ENCODE results near the gene ERVK3-1. TPM values are rescaled to one million over a fixed set of nuclear protein-coding genes. Genes with fewer than 3 reads are reported as not detected.

The ERVK3-1 gene
- total and polyA plus RNA-seq, 2 of the 13 experiments (the other 11 are each of a cell fraction or from before 2014, with no cell fraction given): 28.5 to 38.7 TPM

DNA sequence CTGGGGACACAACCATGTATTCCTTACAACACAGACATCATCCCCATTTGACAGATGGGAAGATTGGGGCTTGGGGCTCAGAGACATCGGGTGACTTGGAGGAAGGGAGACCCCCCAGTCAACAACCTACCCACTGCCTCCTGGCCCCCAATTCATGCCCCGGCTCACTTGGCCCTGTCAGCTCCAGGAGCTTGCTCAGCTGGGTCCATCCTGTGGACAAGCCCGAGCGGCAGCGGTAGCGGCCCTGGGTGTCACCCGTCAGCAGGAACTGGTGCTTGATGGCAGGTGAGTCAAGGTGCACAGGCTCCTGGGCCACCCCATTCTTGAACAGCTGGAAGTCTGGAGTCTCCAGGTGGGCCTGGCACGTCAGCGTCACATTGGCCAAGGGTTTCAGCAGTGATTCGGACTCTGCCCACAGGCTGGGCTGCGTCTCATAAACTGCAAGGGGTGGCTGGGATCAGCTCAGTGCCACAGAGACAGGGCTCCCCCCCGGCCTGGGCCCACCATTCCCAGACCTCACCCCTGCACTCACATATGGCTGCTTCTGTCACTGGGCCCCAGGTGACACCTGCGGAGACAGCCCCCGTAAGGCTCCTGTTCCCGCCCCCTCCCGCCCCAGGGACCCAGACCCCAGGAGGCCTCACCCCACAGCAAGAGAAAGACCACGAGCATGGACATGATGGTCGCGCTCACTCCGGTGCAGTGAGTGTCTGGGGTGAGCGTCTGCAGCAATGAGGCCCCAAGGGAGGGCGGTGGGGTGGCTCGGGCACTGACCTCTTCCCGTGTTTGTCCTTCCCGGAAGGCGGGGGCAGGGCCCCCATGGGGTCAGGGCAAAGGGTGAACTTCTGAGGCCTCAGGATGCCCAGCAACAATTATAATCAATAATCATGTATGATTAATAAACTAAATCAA, 47.8 kb downstream of the ERVK3-1 start, which contains the start of gene A1BG (continued):
- peak; percentile 94 for TF ChIP-seq NR2F6 (IDR thresholded peaks at IDR 0.05)
- TF ChIP-seq NR2F6 (CRISPR knock-in tag; IDR thresholded peaks at IDR 0.05): peak; percentile 95
- TF ChIP-seq, protein P1, sequence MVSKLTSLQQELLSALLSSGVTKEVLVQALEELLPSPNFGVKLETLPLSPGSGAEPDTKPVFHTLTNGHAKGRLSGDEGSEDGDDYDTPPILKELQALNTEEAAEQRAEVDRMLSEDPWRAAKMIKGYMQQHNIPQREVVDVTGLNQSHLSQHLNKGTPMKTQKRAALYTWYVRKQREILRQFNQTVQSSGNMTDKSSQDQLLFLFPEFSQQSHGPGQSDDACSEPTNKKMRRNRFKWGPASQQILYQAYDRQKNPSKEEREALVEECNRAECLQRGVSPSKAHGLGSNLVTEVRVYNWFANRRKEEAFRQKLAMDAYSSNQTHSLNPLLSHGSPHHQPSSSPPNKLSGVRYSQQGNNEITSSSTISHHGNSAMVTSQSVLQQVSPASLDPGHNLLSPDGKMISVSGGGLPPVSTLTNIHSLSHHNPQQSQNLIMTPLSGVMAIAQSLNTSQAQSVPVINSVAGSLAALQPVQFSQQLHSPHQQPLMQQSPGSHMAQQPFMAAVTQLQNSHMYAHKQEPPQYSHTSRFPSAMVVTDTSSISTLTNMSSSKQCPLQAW (CRISPR knock-in tag; IDR thresholded peaks at IDR 0.05): no peak; the same call in none of the 2 replicates
- TF ChIP-seq, protein P2, sequence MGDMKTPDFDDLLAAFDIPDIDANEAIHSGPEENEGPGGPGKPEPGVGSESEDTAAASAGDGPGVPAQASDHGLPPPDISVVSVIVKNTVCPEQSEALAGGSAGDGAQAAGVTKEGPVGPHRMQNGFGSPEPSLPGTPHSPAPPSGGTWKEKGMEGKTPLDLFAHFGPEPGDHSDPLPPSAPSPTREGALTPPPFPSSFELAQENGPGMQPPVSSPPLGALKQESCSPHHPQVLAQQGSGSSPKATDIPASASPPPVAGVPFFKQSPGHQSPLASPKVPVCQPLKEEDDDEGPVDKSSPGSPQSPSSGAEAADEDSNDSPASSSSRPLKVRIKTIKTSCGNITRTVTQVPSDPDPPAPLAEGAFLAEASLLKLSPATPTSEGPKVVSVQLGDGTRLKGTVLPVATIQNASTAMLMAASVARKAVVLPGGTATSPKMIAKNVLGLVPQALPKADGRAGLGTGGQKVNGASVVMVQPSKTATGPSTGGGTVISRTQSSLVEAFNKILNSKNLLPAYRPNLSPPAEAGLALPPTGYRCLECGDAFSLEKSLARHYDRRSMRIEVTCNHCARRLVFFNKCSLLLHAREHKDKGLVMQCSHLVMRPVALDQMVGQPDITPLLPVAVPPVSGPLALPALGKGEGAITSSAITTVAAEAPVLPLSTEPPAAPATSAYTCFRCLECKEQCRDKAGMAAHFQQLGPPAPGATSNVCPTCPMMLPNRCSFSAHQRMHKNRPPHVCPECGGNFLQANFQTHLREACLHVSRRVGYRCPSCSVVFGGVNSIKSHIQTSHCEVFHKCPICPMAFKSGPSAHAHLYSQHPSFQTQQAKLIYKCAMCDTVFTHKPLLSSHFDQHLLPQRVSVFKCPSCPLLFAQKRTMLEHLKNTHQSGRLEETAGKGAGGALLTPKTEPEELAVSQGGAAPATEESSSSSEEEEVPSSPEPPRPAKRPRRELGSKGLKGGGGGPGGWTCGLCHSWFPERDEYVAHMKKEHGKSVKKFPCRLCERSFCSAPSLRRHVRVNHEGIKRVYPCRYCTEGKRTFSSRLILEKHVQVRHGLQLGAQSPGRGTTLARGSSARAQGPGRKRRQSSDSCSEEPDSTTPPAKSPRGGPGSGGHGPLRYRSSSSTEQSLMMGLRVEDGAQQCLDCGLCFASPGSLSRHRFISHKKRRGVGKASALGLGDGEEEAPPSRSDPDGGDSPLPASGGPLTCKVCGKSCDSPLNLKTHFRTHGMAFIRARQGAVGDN (CRISPR knock-in tag; IDR thresholded peaks at IDR 0.05): peak; percentile 64
- TF ChIP-seq ZNF3 (CRISPR knock-in tag; IDR thresholded peaks at IDR 0.05): no peak
- no peak for TF ChIP-seq NFIB (CRISPR knock-in tag; IDR thresholded peaks at IDR 0.05; ENCODE audit: borderline replicate concordance)
- 0 out of 2 replicates have a peak, but pooled peaks have one; percentile 12 for TF ChIP-seq ZNF777 (CRISPR knock-in tag; IDR thresholded peaks at IDR 0.05)
- TF ChIP-seq, protein P3, sequence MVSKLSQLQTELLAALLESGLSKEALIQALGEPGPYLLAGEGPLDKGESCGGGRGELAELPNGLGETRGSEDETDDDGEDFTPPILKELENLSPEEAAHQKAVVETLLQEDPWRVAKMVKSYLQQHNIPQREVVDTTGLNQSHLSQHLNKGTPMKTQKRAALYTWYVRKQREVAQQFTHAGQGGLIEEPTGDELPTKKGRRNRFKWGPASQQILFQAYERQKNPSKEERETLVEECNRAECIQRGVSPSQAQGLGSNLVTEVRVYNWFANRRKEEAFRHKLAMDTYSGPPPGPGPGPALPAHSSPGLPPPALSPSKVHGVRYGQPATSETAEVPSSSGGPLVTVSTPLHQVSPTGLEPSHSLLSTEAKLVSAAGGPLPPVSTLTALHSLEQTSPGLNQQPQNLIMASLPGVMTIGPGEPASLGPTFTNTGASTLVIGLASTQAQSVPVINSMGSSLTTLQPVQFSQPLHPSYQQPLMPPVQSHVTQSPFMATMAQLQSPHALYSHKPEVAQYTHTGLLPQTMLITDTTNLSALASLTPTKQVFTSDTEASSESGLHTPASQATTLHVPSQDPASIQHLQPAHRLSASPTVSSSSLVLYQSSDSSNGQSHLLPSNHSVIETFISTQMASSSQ (IDR thresholded peaks at IDR 0.05; ENCODE audit: low read depth): no peak
- TF ChIP-seq, protein P3 (CRISPR knock-in tag; IDR thresholded peaks at IDR 0.05; ENCODE audit: borderline replicate concordance): no peak; the same call in 1 of the 2 replicates
- TF ChIP-seq LCORL (IDR thresholded peaks at IDR 0.05): no peak
- 0 out of 2 replicates have a peak, but pooled peaks have one; percentile 23 for TF ChIP-seq LCORL (CRISPR knock-in tag; IDR thresholded peaks at IDR 0.05)
- TF ChIP-seq AGO2 (optimal IDR thresholded peaks at IDR 0.05; ENCODE audit: low read depth, low read length): peak; percentile 57
- no peak for TF ChIP-seq RNF2 (conservative IDR thresholded peaks at IDR 0.05; ENCODE audit: low read depth)
- TF ChIP-seq ZSCAN25 (CRISPR knock-in tag; IDR thresholded peaks at IDR 0.05): peak; percentile 98
- TF ChIP-seq TEAD3 (CRISPR knock-in tag; optimal IDR thresholded peaks at IDR 0.05; ENCODE audit: borderline replicate concordance): peak; percentile 25
- no peak for TF ChIP-seq GTF2F1 (IDR thresholded peaks at IDR 0.05; ENCODE audit: low read length)
- 0 out of 2 replicates have a peak, but pooled peaks have one; percentile 12 for TF ChIP-seq MED1 (CRISPR knock-in tag; IDR thresholded peaks at IDR 0.05)
- TF ChIP-seq, protein P4, sequence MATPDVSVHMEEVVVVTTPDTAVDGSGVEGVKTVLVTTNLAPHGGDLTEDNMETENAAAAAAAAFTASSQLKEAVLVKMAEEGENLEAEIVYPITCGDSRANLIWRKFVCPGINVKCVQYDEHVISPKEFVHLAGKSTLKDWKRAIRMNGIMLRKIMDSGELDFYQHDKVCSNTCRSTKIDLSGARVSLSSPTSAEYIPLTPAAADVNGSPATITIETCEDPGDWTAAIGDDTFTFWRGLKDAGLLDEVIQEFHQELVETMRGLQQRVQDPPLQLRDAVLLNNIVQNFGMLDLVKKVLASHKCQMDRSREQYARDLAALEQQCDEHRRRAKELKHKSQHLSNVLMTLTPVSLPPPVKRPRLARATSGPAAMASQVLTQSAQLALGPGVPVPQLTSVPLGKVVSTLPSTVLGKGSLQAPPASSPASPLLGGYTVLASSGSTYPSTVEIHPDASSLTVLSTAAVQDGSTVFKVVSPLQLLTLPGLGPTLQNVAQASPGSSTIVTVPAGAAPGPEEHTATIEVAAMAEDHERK (CRISPR knock-in tag; IDR thresholded peaks at IDR 0.05; ENCODE audit: low read depth): no peak
- peak; percentile 40 for TF ChIP-seq SKI (IDR thresholded peaks at IDR 0.05; ENCODE audit: partially characterized antibody)
